Neural progenitor cell (in vitro differentiated cells): Measurements from ENCODE around the gene ANKRD11.

Source experiments
- EZH2 ChIP-seq: fragments of 200-600 bp; sonication (generic); IDR thresholded peaks from 2 replicates; pipeline ENCODE4 v1.6.1; 2017; ENCODE audit warnings: antibody characterized with exemption, mild to moderate bottlenecking, moderate library complexity
- EZH2phosphoT487 ChIP-seq: fragments of 200-600 bp; sonication (generic); IDR thresholded peaks from 2 replicates; pipeline ENCODE4 v1.6.1; 2017; ENCODE audit warnings: antibody characterized with exemption
- TF ChIP-seq, protein P1 (sequence below): fragments of 200-600 bp; sonication (generic); IDR thresholded peaks from 2 replicates; pipeline ENCODE4 v1.5.1; 2017; ENCODE audit warnings: antibody characterized with exemption, mild to moderate bottlenecking

- TF ChIP-seq, protein P1, sequence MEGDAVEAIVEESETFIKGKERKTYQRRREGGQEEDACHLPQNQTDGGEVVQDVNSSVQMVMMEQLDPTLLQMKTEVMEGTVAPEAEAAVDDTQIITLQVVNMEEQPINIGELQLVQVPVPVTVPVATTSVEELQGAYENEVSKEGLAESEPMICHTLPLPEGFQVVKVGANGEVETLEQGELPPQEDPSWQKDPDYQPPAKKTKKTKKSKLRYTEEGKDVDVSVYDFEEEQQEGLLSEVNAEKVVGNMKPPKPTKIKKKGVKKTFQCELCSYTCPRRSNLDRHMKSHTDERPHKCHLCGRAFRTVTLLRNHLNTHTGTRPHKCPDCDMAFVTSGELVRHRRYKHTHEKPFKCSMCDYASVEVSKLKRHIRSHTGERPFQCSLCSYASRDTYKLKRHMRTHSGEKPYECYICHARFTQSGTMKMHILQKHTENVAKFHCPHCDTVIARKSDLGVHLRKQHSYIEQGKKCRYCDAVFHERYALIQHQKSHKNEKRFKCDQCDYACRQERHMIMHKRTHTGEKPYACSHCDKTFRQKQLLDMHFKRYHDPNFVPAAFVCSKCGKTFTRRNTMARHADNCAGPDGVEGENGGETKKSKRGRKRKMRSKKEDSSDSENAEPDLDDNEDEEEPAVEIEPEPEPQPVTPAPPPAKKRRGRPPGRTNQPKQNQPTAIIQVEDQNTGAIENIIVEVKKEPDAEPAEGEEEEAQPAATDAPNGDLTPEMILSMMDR: no peak
- no peak for TF ChIP-seq EZH2phosphoT487
- no peak for TF ChIP-seq EZH2
Observed at GRCh38 chr16:89295915-89296314, 194.4 kb downstream of the ANKRD11 start.
